ENCODE results near the gene FAM227A.
"Not testable (repeated sequence)": the region's sequence is repeated elsewhere in the genome, so short reads cannot be mapped to it uniquely, and the experiment has no call there.

FAM227A gene

DNA sequence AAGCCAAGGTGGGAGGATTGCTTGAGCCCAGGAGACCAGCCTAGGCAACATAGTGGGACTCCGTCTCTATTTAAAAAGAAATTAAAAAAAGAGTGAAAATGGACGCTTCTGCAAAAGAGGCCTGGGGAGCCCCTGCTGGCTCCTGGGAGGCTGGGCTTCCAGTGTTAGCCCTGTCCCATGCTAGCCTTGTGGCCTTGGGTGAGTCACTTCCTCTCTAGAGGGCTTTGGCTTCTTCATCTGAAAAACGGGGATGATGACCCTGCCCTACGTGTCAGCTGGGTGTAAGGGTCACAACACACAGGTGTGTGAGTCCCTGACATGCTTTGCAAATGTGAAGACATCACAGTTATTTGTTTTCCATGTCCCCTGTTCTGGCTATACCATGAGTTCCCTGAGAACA is 32.8 kb downstream of the FAM227A start:
- no peak for DNase-seq (ENCODE audit: low read depth)
- no peak overlapping the region for H3K4me3 ChIP-seq (ENCODE audit: low read length)
- TF ChIP-seq, protein P1, sequence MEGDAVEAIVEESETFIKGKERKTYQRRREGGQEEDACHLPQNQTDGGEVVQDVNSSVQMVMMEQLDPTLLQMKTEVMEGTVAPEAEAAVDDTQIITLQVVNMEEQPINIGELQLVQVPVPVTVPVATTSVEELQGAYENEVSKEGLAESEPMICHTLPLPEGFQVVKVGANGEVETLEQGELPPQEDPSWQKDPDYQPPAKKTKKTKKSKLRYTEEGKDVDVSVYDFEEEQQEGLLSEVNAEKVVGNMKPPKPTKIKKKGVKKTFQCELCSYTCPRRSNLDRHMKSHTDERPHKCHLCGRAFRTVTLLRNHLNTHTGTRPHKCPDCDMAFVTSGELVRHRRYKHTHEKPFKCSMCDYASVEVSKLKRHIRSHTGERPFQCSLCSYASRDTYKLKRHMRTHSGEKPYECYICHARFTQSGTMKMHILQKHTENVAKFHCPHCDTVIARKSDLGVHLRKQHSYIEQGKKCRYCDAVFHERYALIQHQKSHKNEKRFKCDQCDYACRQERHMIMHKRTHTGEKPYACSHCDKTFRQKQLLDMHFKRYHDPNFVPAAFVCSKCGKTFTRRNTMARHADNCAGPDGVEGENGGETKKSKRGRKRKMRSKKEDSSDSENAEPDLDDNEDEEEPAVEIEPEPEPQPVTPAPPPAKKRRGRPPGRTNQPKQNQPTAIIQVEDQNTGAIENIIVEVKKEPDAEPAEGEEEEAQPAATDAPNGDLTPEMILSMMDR (conservative IDR thresholded peaks at IDR 0.05; ENCODE audit: low read length) = no peak

DNA sequence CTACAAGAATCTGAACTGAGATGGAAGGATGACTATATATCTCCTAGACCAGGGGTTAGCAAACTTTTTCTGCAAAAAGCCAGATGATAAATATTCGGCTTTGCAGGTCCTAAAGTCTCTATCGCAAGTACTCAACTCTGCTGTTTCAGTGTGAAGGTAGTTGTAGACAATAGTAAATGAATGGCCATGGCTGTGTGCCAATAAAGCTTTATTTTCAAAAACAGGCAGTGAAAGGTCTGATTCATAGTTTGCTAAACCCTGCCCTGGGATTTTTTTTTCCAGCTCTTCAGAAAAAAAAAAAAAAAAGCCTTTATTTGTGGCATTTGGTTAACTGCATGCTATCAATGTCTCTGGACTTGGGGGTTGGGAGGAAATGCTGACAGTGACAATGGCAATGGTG is 37.5 kb downstream of the FAM227A start:
- TF ChIP-seq, protein P1 (conservative IDR thresholded peaks at IDR 0.05; ENCODE audit: low read length) = no peak
- DNase-seq (ENCODE audit: low read depth) = no peak
- H3K4me3 ChIP-seq (ENCODE audit: low read length) = no peak overlapping the region

DNA sequence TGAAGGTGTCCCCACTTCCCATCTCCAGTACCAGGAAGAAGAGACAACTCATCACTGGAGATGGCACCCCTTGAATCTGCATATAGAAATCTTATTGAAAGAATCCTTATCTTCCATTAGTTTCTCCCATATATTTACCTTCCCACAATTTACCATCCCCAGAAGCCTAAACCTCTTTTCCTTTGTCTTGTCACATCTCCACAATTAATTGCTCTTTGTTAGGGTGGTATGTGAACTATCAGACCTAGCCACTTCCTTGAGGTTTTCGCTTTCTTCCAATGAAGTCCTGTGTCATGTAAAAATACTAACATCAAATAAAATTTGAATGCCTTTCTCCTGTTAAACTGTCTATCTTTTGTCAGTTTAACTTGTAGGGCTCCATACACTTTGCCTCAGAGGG is 37.9 kb downstream of the FAM227A start:
- TF ChIP-seq, protein P1 (conservative IDR thresholded peaks at IDR 0.05; ENCODE audit: low read length) = no peak
- no peak overlapping the region for H3K4me3 ChIP-seq (ENCODE audit: low read length)
- no peak for DNase-seq (ENCODE audit: low read depth)

DNA sequence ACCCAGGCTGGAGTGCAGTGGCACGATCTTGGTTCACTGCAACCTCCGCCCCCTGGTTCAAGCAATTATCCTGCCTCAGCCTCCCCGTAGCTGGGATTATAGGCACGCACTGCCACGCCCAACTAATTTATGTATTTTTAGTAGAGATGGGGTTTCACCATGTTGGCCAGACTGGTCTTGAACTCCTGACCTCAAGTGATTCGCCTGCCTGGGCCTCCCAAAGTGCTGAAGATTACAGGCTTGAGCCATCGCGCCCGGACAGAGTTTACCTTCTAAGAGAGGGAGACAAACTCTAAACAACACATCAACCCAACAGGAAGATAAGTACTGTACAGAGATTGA is 41.2 kb downstream of the FAM227A start:
- H3K4me3 ChIP-seq (ENCODE audit: low read length); DNase-seq (ENCODE audit: low read depth): not testable (repeated sequence)

DNA sequence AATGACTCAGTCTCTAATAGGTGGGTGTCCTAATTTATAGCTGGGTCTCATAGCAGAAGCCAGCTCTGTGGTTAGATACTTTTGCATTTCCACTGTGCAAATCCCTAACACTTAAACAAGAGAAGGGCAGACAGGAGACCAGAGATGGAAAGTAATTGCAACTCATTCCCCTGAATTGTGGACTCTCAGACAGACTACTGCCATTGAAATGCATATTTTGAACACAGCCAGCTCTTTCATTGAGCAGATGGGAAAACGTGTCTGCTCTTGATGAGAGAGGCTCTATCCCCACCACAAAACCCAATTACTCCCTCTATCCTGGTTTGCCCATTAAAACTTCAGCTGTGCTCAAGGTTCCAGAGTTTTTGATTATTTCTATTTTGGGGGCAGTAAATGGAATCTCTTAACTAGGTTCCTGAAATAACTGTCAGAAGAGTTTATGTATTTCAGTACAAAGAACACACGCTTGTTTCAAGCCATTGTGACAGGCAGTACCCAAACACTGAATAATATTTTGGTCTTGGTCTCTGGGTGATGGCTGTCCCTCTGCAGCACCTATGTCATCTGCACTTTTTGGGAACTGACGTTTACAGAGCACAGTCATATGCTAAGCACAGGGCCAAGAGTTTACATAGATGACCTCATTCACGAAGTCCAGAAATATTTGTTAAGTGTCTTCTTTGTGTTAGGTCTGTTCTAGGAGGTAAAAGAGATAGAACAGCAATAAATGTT is 41.7 kb downstream of the FAM227A start:
- no peak for DNase-seq (ENCODE audit: low read depth)
- no peak overlapping the region for H3K4me3 ChIP-seq (ENCODE audit: low read length)
- TF ChIP-seq, protein P1 (conservative IDR thresholded peaks at IDR 0.05; ENCODE audit: low read length) = no peak

DNA sequence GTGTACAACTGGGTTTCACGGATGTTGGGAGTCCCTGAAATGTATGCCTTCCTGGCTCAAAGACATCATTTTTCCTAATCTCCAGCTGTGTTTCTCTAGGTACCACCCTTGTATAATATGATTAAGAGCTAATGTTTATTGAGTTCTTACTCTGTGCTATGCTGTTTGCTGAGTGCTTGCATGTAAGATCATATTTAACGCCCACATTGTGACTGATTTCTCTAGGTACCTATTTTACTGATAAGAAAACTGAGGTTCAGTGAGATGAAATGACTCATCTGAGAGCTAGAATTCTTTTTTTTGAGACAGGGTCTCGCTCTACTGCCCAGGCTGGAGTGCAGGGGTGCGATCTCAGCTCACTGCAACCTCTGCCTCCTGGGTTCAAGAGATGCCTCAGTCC is 42.6 kb downstream of the FAM227A start:
- TF ChIP-seq, protein P1 (conservative IDR thresholded peaks at IDR 0.05; ENCODE audit: low read length) = no peak
- H3K4me3 ChIP-seq (ENCODE audit: low read length) = no peak overlapping the region

DNA sequence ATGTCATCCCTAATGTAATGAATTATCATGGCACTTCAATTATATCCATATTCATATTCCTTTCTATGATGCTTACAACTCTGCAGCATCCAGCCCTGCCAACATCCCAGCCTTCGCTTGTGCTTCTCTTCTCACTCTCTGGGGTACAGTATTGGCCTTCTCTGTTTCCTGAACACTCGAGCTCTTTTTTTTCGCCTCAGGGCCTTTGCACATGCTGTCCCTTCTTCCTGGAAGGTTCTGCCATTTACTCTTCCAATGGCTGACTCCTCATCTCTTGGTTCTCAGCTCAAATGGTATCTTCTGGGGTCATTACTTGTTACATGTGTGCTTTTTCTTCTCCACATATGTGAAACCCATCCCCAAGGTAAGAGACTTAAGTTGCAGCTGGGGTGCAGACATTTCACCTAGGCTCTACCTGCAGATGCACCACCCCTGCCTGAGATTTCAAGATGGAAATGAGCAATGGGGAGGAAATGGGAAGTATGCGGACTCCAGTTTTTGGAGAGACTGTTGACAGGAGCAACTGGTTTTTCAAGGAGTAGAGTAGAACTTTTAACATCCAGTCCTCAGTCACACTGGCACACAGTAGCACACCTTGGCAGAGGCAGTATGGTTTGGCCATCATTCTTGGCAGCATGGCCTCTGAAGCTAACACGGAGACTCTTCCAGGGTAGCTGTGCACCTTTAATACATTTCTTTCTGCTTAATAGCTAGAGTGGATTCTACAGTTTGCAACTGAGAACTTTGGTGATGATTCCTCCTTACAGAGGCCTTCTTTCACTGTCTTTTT is 43.8 kb downstream of the FAM227A start:
- TF ChIP-seq, protein P1 (conservative IDR thresholded peaks at IDR 0.05; ENCODE audit: low read length) = no peak
- H3K4me3 ChIP-seq (ENCODE audit: low read length) = no peak overlapping the region
- no peak for DNase-seq (ENCODE audit: low read depth)

More for the DNA sequence above, 42.6 kb downstream of the FAM227A start:
- no peak for DNase-seq (ENCODE audit: low read depth)

All from AG10803 (cell line).